Colonic mucosa (tissue), 4 donors: ENCODE data around the gene AKT2. TPM values are rescaled to one million over a fixed set of nuclear protein-coding genes. Genes with fewer than 3 reads are reported as not detected.

ENCODE experiments used
- DNase-seq: peaks from one replicate; pipeline ENCODE4 v3.0.0-alpha.2; 2020
- H3K27ac ChIP-seq: fragments of 200-600 bp; one replicate; pipeline ENCODE4 v1.8.0; 2021
- H3K27me3 ChIP-seq: fragments of 200-600 bp; one replicate; pipeline ENCODE4 v1.8.0; 2021
- H3K36me3 ChIP-seq: fragments of 200-600 bp; one replicate; pipeline ENCODE4 v1.8.0; 2021
- H3K4me1 ChIP-seq: fragments of 200-600 bp; one replicate; pipeline ENCODE4 v1.8.0; 2021; ENCODE audit warnings: mild to moderate bottlenecking
- H3K4me3 ChIP-seq: fragments of 200-600 bp; one replicate; pipeline ENCODE4 v1.8.0; 2021
- H3K9ac ChIP-seq, 2 donors: one replicate each; pipeline ENCODE4 v1.7.0; 2013; ENCODE audit warnings: control low read depth in 2 of 2, low read depth in 2 of 2, low read length in 2 of 2
- H3K9me3 ChIP-seq: fragments of 200-600 bp; one replicate; pipeline ENCODE4 v1.8.0; 2021
- intact Hi-C: fragments of 100-400 bp; cut with DNase I; formaldehyde crosslinking; loops from one replicate; pipeline ENCODE4 v1.14.1; 2022
- total RNA-seq, 2 donors: library from RNA; stranded (reverse); fragmentation: NEBNext Ultra II Directional in 1 of 2; extraction: Animal tissue kit (Norgen Biotek cat#: 25700) in 1 of 2; gene quantifications; one replicate each; pipeline ENCODE4 v1.2.1, GENCODE V29; 2021
- TF ChIP-seq, protein P1 (sequence below): fragments of 200-600 bp; IDR thresholded peaks from one replicate; pipeline ENCODE4 v1.8.0; 2022; ENCODE audit warnings: antibody characterized with exemption, mild to moderate bottlenecking
- donor health status: healthy.
- donor health status: DM: no; HTN: no; CAD: no.
- donor health status: DM: no; HTN: no; CAD: no.

Gene AKT2
- total RNA-seq, 2 donors from 2014 or later: 95.4 to 119 TPM

DNA sequence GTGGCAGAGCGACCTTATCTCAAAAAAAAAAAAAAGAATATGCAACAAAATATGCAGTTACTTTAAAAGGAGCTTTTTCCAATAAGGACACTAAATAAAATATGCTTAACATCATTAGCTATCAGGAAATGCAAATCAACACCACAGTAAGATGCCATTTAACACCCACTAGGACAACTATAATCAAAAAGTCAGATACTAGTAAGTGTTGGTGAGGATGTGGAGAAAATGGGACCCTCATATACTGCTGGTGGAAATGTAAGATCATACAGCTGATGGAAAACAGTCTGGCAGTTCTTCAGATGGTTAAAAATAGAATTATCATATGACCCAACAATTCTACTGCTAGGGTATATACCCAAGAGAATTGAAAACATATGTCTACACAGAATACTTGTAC, 24.5 kb upstream of the AKT2 start:
- Histone ChIP-seq H3K4me3 (no peak overlapping the region), H3K27ac (no peak overlapping the region), H3K36me3 (no peaks in the 10 kb centered on the region), H3K4me1 (no peaks in the 10 kb centered on the region), H3K27me3 (no peaks in the 10 kb centered on the region), H3K9me3 (no peaks in the 10 kb centered on the region), H3K9ac (no peak overlapping the region)
- no peak for DNase-seq
- TF ChIP-seq, protein P1, sequence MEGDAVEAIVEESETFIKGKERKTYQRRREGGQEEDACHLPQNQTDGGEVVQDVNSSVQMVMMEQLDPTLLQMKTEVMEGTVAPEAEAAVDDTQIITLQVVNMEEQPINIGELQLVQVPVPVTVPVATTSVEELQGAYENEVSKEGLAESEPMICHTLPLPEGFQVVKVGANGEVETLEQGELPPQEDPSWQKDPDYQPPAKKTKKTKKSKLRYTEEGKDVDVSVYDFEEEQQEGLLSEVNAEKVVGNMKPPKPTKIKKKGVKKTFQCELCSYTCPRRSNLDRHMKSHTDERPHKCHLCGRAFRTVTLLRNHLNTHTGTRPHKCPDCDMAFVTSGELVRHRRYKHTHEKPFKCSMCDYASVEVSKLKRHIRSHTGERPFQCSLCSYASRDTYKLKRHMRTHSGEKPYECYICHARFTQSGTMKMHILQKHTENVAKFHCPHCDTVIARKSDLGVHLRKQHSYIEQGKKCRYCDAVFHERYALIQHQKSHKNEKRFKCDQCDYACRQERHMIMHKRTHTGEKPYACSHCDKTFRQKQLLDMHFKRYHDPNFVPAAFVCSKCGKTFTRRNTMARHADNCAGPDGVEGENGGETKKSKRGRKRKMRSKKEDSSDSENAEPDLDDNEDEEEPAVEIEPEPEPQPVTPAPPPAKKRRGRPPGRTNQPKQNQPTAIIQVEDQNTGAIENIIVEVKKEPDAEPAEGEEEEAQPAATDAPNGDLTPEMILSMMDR: no peak
- intact Hi-C loops: loop anchor here (10.0 kb wide), 2 partner anchors 155 to 215 kb away; partner anchors contain the start of genes BLVRB and SPTBN4

DNA sequence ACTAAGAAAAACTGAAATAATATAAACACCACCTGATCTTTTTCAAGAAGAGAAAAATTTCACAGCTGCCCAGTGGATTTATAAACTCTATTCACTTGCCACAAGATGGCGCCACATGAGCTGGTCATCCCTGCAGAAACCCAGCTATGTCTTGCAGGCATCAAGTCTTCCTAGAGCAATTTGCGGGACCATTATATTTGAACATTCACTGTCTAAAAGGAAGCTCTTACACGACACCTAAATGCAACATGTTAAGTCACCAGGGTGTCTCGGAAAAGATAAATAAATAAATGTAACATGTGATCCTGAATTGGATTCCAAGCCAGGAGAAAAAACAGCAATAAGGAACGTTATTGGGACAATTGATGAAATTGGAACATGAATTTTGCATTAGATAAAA, 20.3 kb upstream of the AKT2 start:
- Histone ChIP-seq H3K9me3 (no peaks in the 10 kb centered on the region), H3K4me1 (no peaks in the 10 kb centered on the region), H3K9ac (no peak overlapping the region), H3K27ac (no peak overlapping the region), H3K4me3 (no peak overlapping the region), H3K27me3 (no peaks in the 10 kb centered on the region), H3K36me3 (no peaks in the 10 kb centered on the region)
- DNase-seq: peak; percentile 80
- intact Hi-C loops: loop anchor here (10.0 kb wide), 2 partner anchors 159 to 219 kb away; partner anchors contain the start of genes BLVRB and SPTBN4
- TF ChIP-seq, protein P1: peak; percentile 69

DNA sequence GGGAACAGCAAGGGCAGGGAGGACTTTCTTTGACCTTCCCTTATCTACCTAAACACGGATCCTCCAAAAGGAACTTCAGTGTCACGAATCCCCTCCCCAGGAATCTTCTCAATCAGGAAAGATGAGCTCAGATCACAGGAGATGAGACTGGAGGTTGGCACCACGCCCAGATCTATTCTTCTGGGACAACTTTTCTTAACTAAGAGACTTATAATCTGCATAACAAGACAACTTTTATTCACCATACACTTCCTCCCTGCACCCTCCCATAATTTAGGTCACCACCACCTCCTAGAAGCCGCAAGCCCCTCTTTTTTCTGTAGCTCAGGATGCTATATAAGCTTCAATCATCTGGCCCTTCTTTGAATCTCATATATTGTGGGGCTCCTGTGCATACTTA, 19.2 kb upstream of the AKT2 start:
- no peaks in the 10 kb centered on the region for H3K9me3 ChIP-seq
- no peaks in the 10 kb centered on the region for H3K27me3 ChIP-seq
- no peak for DNase-seq
- H3K36me3 ChIP-seq: no peaks in the 10 kb centered on the region
- H3K9ac ChIP-seq: no peak overlapping the region
- no peaks in the 10 kb centered on the region for H3K4me1 ChIP-seq
- no peak overlapping the region for H3K27ac ChIP-seq
- TF ChIP-seq, protein P1: no peak
- no peak overlapping the region for H3K4me3 ChIP-seq
- intact Hi-C loops: loop anchor here (10.0 kb wide), 2 partner anchors 160 to 220 kb away; partner anchors contain the start of genes BLVRB and SPTBN4

DNA sequence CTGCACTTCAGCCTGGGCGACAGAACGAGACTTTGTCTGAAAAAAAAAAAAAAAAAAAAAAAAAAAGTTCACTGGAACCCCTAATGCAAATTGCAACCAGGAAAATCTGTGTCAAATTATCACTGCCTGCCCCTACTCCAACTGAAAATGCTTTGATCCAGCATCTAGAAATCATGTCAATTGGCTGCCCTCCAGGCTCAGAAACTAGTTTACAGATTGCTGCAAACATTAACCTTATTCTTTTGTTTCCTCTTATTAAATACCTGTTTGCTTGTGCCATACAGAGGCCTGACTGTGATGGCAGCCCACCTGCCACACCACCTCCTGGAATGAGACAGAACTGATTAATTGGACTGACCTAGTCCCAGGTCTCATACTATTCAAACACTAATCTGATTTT, 18.6 kb upstream of the AKT2 start:
- Histone ChIP-seq H3K27ac (no peak overlapping the region), H3K9me3 (no peaks in the 10 kb centered on the region), H3K36me3 (no peaks in the 10 kb centered on the region), H3K4me1 (no peaks in the 10 kb centered on the region), H3K9ac (no peak overlapping the region), H3K4me3 (no peak overlapping the region), H3K27me3 (no peaks in the 10 kb centered on the region)
- intact Hi-C loops: loop anchor here (10.0 kb wide), 2 partner anchors 161 to 221 kb away; partner anchors contain the start of genes BLVRB and SPTBN4
- DNase-seq: no peak
- TF ChIP-seq, protein P1: no peak

DNA sequence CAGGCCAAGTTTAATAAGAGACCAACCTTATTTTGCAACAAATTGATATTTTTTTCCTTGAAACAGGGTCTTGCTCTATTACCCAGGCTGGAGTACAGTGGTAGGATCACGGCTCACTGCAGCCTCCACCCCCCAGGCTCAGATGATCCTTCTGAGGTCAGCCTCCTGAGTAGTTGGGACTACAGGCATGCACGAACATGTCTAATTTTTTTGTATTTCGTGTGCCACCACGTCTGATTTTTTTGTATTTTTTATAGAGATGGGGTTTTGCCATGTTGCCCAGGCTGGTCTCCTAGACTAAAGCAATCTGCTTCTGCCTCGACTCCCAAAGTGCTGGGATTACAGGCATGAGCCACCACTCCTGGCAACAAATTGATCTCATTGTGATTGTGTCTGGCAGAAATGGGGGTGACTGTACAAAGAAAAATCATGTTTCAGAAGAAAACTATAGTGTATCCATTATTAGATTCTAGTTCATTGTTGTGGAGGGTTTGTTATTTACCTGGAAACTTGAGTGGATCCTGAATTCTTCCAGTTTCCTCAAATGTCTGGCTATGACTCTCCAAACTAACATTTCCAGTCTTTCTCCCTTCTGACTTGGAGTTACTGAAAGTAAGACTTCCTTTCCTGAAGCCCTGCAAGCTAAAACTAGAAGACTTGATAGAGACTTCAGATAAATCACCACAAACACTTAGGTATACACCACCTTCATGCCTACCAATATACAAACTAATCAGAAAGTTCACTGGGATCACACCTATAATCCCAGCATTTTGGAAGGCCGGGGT, 17.3 kb upstream of the AKT2 start:
- Histone ChIP-seq H3K9ac (no peak overlapping the region), H3K36me3 (no peaks in the 10 kb centered on the region), H3K4me3 (no peak overlapping the region), H3K27ac (no peak overlapping the region), H3K27me3 (no peaks in the 10 kb centered on the region), H3K9me3 (no peaks in the 10 kb centered on the region), H3K4me1 (no peaks in the 10 kb centered on the region)
- TF ChIP-seq, protein P1: no peak
- DNase-seq: no peak
- intact Hi-C loops: loop anchor here (10.0 kb wide), 2 partner anchors 162 to 222 kb away; partner anchors contain the start of genes BLVRB and SPTBN4
